HUES6 (cell line): ENCODE data around the gene MBNL2.

Source experiments
- H3K27ac ChIP-seq: 2 replicates; pipeline ENCODE4 v1.7.0; 2013; ENCODE audit warnings: low read depth, mild to moderate bottlenecking, low read length, inconsistent platforms
- H3K27me3 ChIP-seq: 2 replicates; pipeline ENCODE4 v1.6.1; 2013; ENCODE audit warnings: low read length; ENCODE audit not compliant: control insufficient read depth, insufficient read depth
- H3K36me3 ChIP-seq: 2 replicates; pipeline ENCODE4 v1.6.1; 2013; ENCODE audit warnings: low read length; ENCODE audit not compliant: control insufficient read depth, insufficient read depth
- H3K4me1 ChIP-seq: 2 replicates; pipeline ENCODE4 v1.6.1; 2013; ENCODE audit warnings: low read length; ENCODE audit not compliant: control insufficient read depth, insufficient read depth
- H3K4me3 ChIP-seq: 2 replicates; pipeline ENCODE4 v1.5.1; 2013; ENCODE audit warnings: low read depth, low read length
- H3K9ac ChIP-seq: one replicate; pipeline ENCODE4 v1.6.1; 2013; ENCODE audit warnings: mild to moderate bottlenecking, low read length
- H3K9me3 ChIP-seq: 2 replicates; pipeline ENCODE4 v1.6.1; 2013; ENCODE audit warnings: low read depth, low read length; ENCODE audit not compliant: control insufficient read depth, insufficient read depth

The MBNL2 gene

DNA sequence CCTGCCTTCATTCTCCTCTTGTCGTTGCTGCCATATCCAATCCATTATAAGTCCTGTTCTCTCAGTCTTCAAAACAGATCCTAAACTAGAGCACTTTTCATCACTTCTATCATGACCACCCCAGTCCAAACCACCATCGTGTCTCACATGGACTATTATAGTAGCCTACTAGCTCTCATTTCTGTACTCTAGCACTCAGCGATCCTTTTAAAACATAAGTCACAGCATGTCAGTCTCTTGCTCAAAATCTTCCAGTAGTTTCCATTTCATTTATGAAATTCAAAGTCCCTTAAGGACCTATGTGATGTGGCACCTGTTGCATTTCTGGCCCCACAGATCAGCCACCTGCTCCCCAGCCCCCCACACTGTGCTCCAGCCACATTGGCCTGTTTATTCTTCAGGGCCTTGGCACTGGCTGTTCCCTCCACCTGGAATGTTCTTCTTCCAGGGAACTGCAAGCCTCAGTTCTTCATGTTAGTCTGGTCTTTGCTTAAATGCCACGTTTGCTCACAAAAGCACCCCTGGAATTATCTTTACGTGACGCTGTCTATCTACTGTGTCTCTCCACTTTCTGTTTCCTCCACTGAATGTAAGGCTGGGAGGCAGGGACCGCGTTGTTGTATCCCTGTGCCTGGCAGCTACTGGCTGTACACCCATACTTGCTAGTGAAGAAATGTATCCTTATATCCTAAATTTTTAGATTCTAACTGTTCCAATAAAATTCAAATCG, 64.3 kb downstream of the MBNL2 start:
- H3K9me3 ChIP-seq, result no peaks in the 10 kb centered on the region
- H3K27ac ChIP-seq, result no peak overlapping the region
- H3K27me3 ChIP-seq, result no peaks in the 10 kb centered on the region
- H3K9ac ChIP-seq, result no peak overlapping the region
- no peaks in the 10 kb centered on the region for H3K4me1 ChIP-seq
- H3K36me3 ChIP-seq, result no peaks in the 10 kb centered on the region
- no peak overlapping the region for H3K4me3 ChIP-seq

GRCh38 chr13:97287047-97287383, 64.9 kb downstream of the MBNL2 start:
- no peaks in the 10 kb centered on the region for H3K4me1 ChIP-seq
- H3K36me3 ChIP-seq, result no peaks in the 10 kb centered on the region
- H3K9me3 ChIP-seq, result no peaks in the 10 kb centered on the region
- H3K27ac ChIP-seq, result no peak overlapping the region
- no peak overlapping the region for H3K9ac ChIP-seq
- no peaks in the 10 kb centered on the region for H3K27me3 ChIP-seq
- no peak overlapping the region for H3K4me3 ChIP-seq

GRCh38 chr13:97288486-97288900, 66.4 kb downstream of the MBNL2 start:
- Histone ChIP-seq H3K4me3 (no peak overlapping the region), H3K4me1 (no peaks in the 10 kb centered on the region), H3K27ac (no peak overlapping the region), H3K9ac (no peak overlapping the region), H3K9me3 (no peaks in the 10 kb centered on the region), H3K36me3 (no peaks in the 10 kb centered on the region), H3K27me3 (no peaks in the 10 kb centered on the region)

DNA sequence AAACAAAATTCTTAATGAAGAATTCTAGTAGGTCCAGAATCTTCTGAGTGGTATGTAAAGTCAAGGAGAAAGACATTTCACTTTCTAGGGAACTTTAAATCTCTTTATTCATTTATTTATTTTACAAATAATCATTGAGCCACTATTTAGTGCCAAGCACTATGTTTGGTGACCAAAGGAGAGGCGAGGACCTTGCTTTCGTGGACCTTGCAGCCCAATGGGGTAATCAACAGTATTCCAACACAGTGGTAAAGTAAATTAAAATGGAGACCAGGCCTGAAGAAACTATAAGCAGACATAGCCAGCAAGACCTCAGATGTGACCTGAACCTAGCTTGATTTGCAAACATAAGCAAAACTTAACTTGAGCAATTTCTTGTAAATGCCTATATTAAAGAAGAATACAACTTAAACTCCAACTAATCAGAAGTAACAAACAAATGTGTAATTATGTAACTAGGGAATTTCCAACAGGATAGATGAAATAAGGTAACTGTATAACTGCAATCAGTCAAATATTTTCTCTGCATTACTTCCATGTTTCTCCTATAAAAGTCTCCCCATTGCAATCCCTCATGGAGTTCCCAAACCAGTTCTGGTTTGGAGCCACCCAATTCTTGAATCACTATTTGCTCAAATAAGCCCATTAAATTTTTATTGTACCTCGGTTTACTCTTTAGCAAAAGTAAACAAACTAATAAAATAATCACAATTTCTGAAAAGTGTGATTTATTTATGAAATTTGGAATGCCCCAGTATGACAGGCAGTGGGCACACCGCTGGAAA, 67.6 kb downstream of the MBNL2 start:
- no peaks in the 10 kb centered on the region for H3K27me3 ChIP-seq
- H3K4me3 ChIP-seq, result no peak overlapping the region
- no peaks in the 10 kb centered on the region for H3K36me3 ChIP-seq
- H3K9me3 ChIP-seq, result no peaks in the 10 kb centered on the region
- H3K27ac ChIP-seq, result no peak overlapping the region
- H3K4me1 ChIP-seq, result no peaks in the 10 kb centered on the region
- H3K9ac ChIP-seq, result no peak overlapping the region

DNA sequence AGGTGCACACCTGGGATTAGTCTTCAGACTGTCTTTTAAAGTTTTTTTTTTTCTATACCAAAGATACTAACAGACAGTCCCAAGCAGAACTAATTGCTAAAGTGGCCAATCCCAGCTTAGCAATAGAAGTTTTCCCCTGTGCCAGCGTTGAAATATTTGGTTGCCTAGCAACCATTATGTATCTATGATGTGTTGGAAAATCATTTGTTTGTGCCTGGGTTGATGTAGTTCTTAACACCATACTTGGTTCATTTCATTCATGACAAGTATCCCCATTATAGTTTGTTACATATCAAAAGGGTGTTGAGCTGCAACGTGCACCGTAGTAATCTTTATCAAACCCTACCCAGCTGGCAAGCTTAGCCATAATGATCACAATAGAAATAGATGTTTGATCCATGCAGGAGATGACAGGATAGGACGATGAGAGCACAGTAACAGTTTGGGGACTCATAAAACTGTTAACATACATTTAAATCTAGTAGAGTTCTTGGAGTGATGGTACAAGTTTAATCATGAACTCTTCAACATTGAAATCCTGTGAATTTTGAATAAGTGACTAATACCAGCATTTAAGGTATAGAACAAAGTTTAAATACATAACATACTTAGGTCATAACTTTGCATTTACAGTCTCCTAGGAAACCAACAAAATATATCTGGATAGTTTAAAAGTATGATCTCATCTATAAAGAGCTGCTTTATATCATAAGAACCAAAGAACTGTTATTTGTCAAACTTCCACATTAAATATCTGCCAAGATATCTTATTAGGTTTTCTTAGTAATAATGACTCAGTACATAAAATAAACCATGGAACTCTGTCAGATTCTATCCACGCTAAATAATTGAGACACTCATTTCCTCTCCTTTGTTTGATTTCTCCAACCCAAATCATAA, 73.4 kb downstream of the MBNL2 start:
- Histone ChIP-seq H3K4me1 (no peaks in the 10 kb centered on the region), H3K4me3 (no peak overlapping the region), H3K27ac (no peak overlapping the region), H3K27me3 (no peaks in the 10 kb centered on the region), H3K36me3 (no peaks in the 10 kb centered on the region), H3K9ac (no peak overlapping the region), H3K9me3 (no peaks in the 10 kb centered on the region)

DNA sequence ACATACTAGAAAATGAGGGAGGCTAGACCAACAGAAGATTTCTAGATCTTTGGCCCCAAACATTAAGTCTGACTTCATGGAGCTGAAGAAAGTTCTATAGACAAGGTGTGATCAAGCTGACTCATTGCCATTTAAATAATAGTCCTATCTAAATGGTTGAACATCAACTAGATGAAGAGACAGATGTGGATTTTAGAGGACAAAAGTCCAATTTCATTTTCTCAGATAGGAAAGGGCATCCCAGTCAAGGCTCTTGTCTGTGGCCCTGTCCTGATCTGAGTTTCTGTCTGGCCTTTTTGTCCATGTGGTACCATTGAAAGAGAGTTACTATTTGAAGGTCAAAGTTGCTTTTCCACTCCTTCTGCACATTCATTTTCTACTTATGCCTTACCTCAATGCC, 74.6 kb downstream of the MBNL2 start:
- Histone ChIP-seq H3K27me3 (no peaks in the 10 kb centered on the region), H3K9ac (no peak overlapping the region), H3K27ac (no peak overlapping the region)

GRCh38 chr13:97298816-97299215, 76.7 kb downstream of the MBNL2 start:
- no peaks in the 10 kb centered on the region for H3K4me1 ChIP-seq
- no peaks in the 10 kb centered on the region for H3K36me3 ChIP-seq
- H3K9ac ChIP-seq, result no peak overlapping the region
- no peak overlapping the region for H3K4me3 ChIP-seq
- H3K27ac ChIP-seq, result no peak overlapping the region
- H3K27me3 ChIP-seq, result no peaks in the 10 kb centered on the region
- no peaks in the 10 kb centered on the region for H3K9me3 ChIP-seq

More for the DNA sequence above, 74.6 kb downstream of the MBNL2 start:
- Histone ChIP-seq H3K4me3 (no peak overlapping the region), H3K36me3 (no peaks in the 10 kb centered on the region), H3K4me1 (no peaks in the 10 kb centered on the region), H3K9me3 (no peaks in the 10 kb centered on the region)

DNA sequence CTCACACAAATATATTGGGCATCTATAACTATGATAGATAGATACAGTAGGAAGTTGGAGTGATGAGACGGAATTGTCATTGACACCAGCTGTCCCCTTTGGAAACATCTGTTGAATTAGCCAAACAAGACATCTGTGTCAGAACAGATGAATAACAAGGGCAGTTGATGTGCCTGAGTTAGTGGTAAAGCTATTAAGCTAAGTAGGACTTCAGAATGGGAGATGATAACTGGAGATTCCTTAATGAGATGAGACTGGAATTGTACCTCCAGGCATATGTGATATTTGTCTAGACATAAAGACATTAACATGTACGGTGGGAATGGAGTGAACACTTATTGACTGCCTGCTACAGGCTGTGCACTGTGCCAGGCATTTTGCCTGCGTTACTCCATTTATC, 78.7 kb downstream of the MBNL2 start:
- H3K9me3 ChIP-seq, result no peaks in the 10 kb centered on the region

DNA sequence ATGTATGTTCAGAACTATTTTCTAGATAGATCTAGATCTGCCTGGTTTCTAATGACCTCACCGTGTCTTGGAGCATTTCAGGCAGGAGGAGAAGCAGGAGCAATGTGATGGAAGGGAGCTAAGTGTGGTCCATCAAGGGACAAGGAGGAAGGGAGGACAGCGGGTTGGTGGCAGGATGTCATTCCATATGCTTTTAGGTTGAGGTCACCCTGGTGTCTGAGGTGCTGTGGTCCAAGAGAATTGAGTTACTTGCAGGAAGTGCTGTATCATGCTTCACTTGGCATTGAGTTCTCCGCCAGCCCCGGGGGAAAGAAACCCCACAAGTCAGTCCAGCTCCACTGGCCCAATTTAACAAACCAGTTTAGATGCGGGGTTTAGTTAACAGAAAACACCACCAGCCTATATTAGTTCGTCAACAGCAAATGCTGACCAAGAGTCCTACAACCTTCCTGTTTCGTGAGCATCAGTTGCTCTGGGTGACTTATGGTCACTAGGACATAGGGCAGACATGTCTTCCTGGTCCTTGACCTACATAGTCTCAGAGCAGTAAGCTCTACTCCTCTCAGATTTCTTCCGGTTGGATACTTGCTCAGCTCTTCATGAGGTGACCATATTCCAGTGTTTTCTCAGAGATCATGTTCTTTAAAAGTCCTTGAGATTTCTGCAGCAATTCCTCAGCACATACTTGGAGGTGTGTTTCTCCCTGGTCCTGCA, 79.4 kb downstream of the MBNL2 start:
- Histone ChIP-seq H3K4me3 (no peak overlapping the region), H3K27ac (no peak overlapping the region), H3K27me3 (no peaks in the 10 kb centered on the region), H3K36me3 (no peaks in the 10 kb centered on the region), H3K9me3 (no peaks in the 10 kb centered on the region), H3K9ac (no peak overlapping the region), H3K4me1 (no peaks in the 10 kb centered on the region)

More for the DNA sequence above, 78.7 kb downstream of the MBNL2 start:
- H3K27ac ChIP-seq, result no peak overlapping the region
- no peaks in the 10 kb centered on the region for H3K27me3 ChIP-seq
- H3K4me3 ChIP-seq, result no peak overlapping the region
- no peaks in the 10 kb centered on the region for H3K4me1 ChIP-seq
- no peaks in the 10 kb centered on the region for H3K36me3 ChIP-seq
- H3K9ac ChIP-seq, result no peak overlapping the region

- H3K27me3 ChIP-seq, result no peaks in the 10 kb centered on the region
- no peak overlapping the region for H3K4me3 ChIP-seq
- H3K9ac ChIP-seq, result no peak overlapping the region
- no peaks in the 10 kb centered on the region for H3K9me3 ChIP-seq
- no peak overlapping the region for H3K27ac ChIP-seq
- no peaks in the 10 kb centered on the region for H3K36me3 ChIP-seq
- H3K4me1 ChIP-seq, result no peaks in the 10 kb centered on the region
These were observed 80.5 kb downstream of the MBNL2 start for GRCh38 chr13:97302611-97303010.
